Endothelial cell of umbilical vein (primary cell): ENCODE measurements around the gene CHD6. TPM values are rescaled to one million over a fixed set of nuclear protein-coding genes. Genes with fewer than 3 reads are reported as not detected.

ENCODE experiments used
- BruUV-seq: library from RNA; stranded (reverse); fragments of 400-500 nt; replicated peaks from 2 replicates; lab custom pipeline; 2021; lab: Mats Ljungman, UMichigan
- CTCF ChIA-PET: fragments of 300-600, 350-600 bp; sonication (Branson Sonifier 250); formaldehyde crosslinking; loops from one replicate; lab custom pipeline; 2021; ENCODE audit warnings: antibody characterized with exemption, inconsistent platforms; lab: Charles Lee
- POLR2A ChIA-PET: fragments of 300-600, 350-600 bp; sonication (Branson Sonifier 250); formaldehyde crosslinking; loops from one replicate; lab custom pipeline; 2021; ENCODE audit warnings: antibody characterized with exemption, inconsistent platforms; lab: Charles Lee
- DNase-seq: peaks from one replicate; pipeline ENCODE4 v3.0.0-alpha.2; 2011; ENCODE audit warnings: low read depth, low spot score
- FAIRE-seq: peaks from 2 replicates; lab custom pipeline; 2011; peaks lifted over from hg19 to GRCh38; lab: Jason Lieb, UNC
- H2AFZ ChIP-seq: 2 replicates; pipeline ENCODE4 v1.6.0; 2012; ENCODE audit warnings: low read depth, low read length, control low read depth, inconsistent platforms
- H3K27ac ChIP-seq: 2 replicates; pipeline ENCODE4 v1.5.1; 2011; ENCODE audit warnings: low read depth, mild to moderate bottlenecking, control low read depth, low read length, moderate library complexity; ENCODE audit not compliant: insufficient read depth
- H3K27me3 ChIP-seq, 2 experiments: 2 replicates each; pipeline versions ENCODE4 v1.6.0 to v1.6.1; 2011; ENCODE audit warnings: low read length in 2 of 2, mixed read lengths in 1 of 2; ENCODE audit not compliant: control insufficient read depth in 2 of 2, insufficient read depth in 2 of 2
- H3K36me3 ChIP-seq, 2 experiments: 2 replicates in 1 of 2; 3 replicates in 1 of 2; pipeline ENCODE4 v1.5.1; 2011; ENCODE audit warnings: low read length in 2 of 2, mild to moderate bottlenecking in 1 of 2, moderate library complexity in 1 of 2; ENCODE audit not compliant: control insufficient read depth in 2 of 2, insufficient read depth in 2 of 2; ENCODE audit errors: extremely low read depth in 1 of 2
- H3K4me1 ChIP-seq: 3 replicates; pipeline ENCODE4 v1.5.1; 2011; ENCODE audit warnings: mild to moderate bottlenecking, low read length; ENCODE audit not compliant: control insufficient read depth, insufficient read depth; ENCODE audit errors: extremely low read depth
- H3K4me2 ChIP-seq: 2 replicates; pipeline ENCODE4 v1.6.1; 2011; ENCODE audit warnings: low read length, control low read depth, mixed read lengths; ENCODE audit not compliant: insufficient read depth
- H3K4me3 ChIP-seq, 3 experiments: fragments of 200-600 bp in 1 of 3; sonication (generic), shearing (Covaris generic) in 1 of 3; replicated peaks in 1 of 3; 2 replicates each; pipeline ENCODE4 v1.5.1; 2011 to 2016; ENCODE audit warnings: control low read depth in 3 of 3, low read length in 3 of 3, mild to moderate bottlenecking in 2 of 3, inconsistent platforms in 1 of 3, low read depth in 1 of 3, moderate library complexity in 1 of 3; ENCODE audit not compliant: insufficient read depth in 1 of 3
- H3K79me2 ChIP-seq: 2 replicates; pipeline ENCODE4 v1.6.0; 2012; ENCODE audit warnings: low read length, inconsistent platforms; ENCODE audit not compliant: control insufficient read depth, insufficient read depth
- H3K9ac ChIP-seq: replicated peaks from 2 replicates; pipeline ENCODE3; 2011; ENCODE audit warnings: low read length, control low read depth; ENCODE audit not compliant: insufficient read depth; ENCODE audit errors: extremely low read depth
- H3K9me1 ChIP-seq: replicated peaks from 3 replicates; pipeline ENCODE4 v1.6.0; 2011; ENCODE audit warnings: mild to moderate bottlenecking, low read length; ENCODE audit not compliant: control insufficient read depth, insufficient read depth; ENCODE audit errors: extremely low read depth
- H3K9me3 ChIP-seq: replicated peaks from 2 replicates; pipeline ENCODE4 v1.5.1; 2012; ENCODE audit warnings: low read length, inconsistent platforms; ENCODE audit not compliant: control insufficient read depth, insufficient read depth
- H4K20me1 ChIP-seq: replicated peaks from 2 replicates; pipeline ENCODE3; 2011; ENCODE audit warnings: mild to moderate bottlenecking, low read length; ENCODE audit not compliant: control insufficient read depth, insufficient read depth; ENCODE audit errors: extremely low read depth
- CTCF ChIP-seq, 2 donors: IDR thresholded peaks; 1 replicate in 1 of 2; 2 replicates in 1 of 2; pipeline ENCODE4 v1.5.1; 2011; ENCODE audit warnings: low read length in 2 of 2, mild to moderate bottlenecking in 2 of 2, moderate library complexity in 2 of 2, control low read depth in 1 of 2, inconsistent platforms in 1 of 2, low read depth in 1 of 2; ENCODE audit not compliant: insufficient read depth in 1 of 2; ENCODE audit errors: extremely low read depth in 1 of 2
- EZH2 ChIP-seq: IDR thresholded peaks from 2 replicates; pipeline ENCODE4 v1.6.1; 2012; ENCODE audit warnings: borderline replicate concordance, low read depth, mild to moderate bottlenecking, moderate library complexity, low read length, inconsistent platforms; ENCODE audit not compliant: severe bottlenecking
- FOS ChIP-seq: IDR thresholded peaks from 2 replicates; pipeline ENCODE4 v1.6.1; 2011; ENCODE audit warnings: mild to moderate bottlenecking, low read length, moderate library complexity, borderline replicate concordance; ENCODE audit not compliant: insufficient read depth
- GATA2 ChIP-seq: IDR thresholded peaks from 2 replicates; pipeline ENCODE4 v1.7.0; 2011; ENCODE audit warnings: low read depth, mild to moderate bottlenecking, moderate library complexity, mixed read lengths, low read length; ENCODE audit not compliant: insufficient read length, insufficient read depth
- JUN ChIP-seq: IDR thresholded peaks from 2 replicates; pipeline ENCODE4 v1.6.1; 2011; ENCODE audit warnings: borderline replicate concordance, low read depth; ENCODE audit not compliant: insufficient read length, insufficient read depth
- MAX ChIP-seq: IDR thresholded peaks from 2 replicates; pipeline ENCODE4 v1.6.1; 2011; ENCODE audit not compliant: insufficient read depth, insufficient read length
- MYC ChIP-seq: IDR thresholded peaks from one replicate; pipeline ENCODE4 v1.6.1; 2011; ENCODE audit warnings: mild to moderate bottlenecking, low read depth, low read length
- POLR2A ChIP-seq: IDR thresholded peaks from 2 replicates; pipeline ENCODE4 v1.6.1; 2012; ENCODE audit warnings: low read depth, mild to moderate bottlenecking, control low read depth, low read length
- POLR2AphosphoS5 ChIP-seq: IDR thresholded peaks from 2 replicates; pipeline ENCODE4 v1.6.1; 2012; ENCODE audit warnings: low read depth, mild to moderate bottlenecking, control low read depth, low read length, moderate library complexity; ENCODE audit not compliant: insufficient read depth
- dilution Hi-C: fragments of 300-500 bp; cut with MboI; formaldehyde crosslinking; loops from one replicate; pipeline ENCODE4 v1.15.0; 2019; ENCODE audit warnings: low sequenced_read_pairs; ENCODE audit not compliant: extremely low pct_ligation_motif_present
- intact Hi-C: fragments of 100-400 bp; cut with micrococcal nuclease; formaldehyde crosslinking; loops from one replicate; pipeline ENCODE4 v1.10.0; 2022
- polyA plus RNA-seq, 4 experiments: library from polyadenylated mRNA; depleted of rRNA in 3 of 4; stranded (reverse) in 3 of 4; unstranded in 1 of 4; fragments of >200 nt; gene quantifications; 2 replicates each; pipeline versions ENCODE4 v1.2.1 to v1.2.3, GENCODE V29; 2011 to 2012; ENCODE audit warnings: missing spikeins in 1 of 4
- total RNA-seq: library from RNA; stranded (reverse); gene quantifications from 2 replicates; pipeline ENCODE4 v1.2.3, GENCODE V29; 2021

Gene CHD6
- total and polyA plus RNA-seq, 2 donors (not counting 3 experiments of a cell fraction or from before 2014, with no cell fraction given): 7.2 to 33.7 TPM

- intact Hi-C loops: loop anchor here (1.0 kb wide), 5 partner anchors 71 to 443 kb away; partner anchors contain the start of gene LPIN3
- H2AFZ ChIP-seq: no peak overlapping the region
- no peak overlapping the region for H3K27ac ChIP-seq
- no peak for TF ChIP-seq MAX
- no peak for TF ChIP-seq EZH2
- peak; percentile 12 to 19 for TF ChIP-seq CTCF (IDR thresholded peaks at IDR 0.05; ENCODE audit: extremely low read depth in 1 of 2, insufficient read depth in 1 of 2, low read depth in 1 of 2, low read length in 2 of 2)
- FAIRE-seq (no peak), DNase-seq (peak; percentile 48)
- H4K20me1 ChIP-seq: no peaks in the 10 kb centered on the region
- no peaks in the 10 kb centered on the region for H3K9me3 ChIP-seq
- no TSS peak for BruUV-seq
- no peak overlapping the region for H3K4me2 ChIP-seq
- no peaks in the 10 kb centered on the region for H3K4me1 ChIP-seq
- CTCF ChIA-PET: interaction anchor here (0.7 to 3.2 kb wide), 28 partner anchors 9 to 316 kb away, joined by 3 to 52 read pairs (median 4); partner anchors contain the start of gene LPIN3
- H3K9me1 ChIP-seq: no peaks in the 10 kb centered on the region
- no peaks in the 10 kb centered on the region for H3K79me2 ChIP-seq
- no peaks in the 10 kb centered on the region for H3K27me3 ChIP-seq
- peaks cover 2 to 56% of the 10 kb centered on the region in 2 experiments for H3K36me3 ChIP-seq
- dilution Hi-C loops: no loop called here
- POLR2A ChIA-PET: no interaction called here
- H3K9ac ChIP-seq: no peak overlapping the region
- no peak overlapping the region for H3K4me3 ChIP-seq
Measured at GRCh38 chr20:41411391-41411847, 206.8 kb downstream of the CHD6 start.

- no peak overlapping the region for H3K9ac ChIP-seq
- no peaks in the 10 kb centered on the region for H4K20me1 ChIP-seq
- POLR2A ChIA-PET: interaction anchor here (0.5 kb wide), 1 partner anchor 267 kb away, joined by 3 read pairs; no protein-coding TSS in a partner anchor
- no peak for FAIRE-seq
- no peak overlapping the region for H3K4me2 ChIP-seq
- H2AFZ ChIP-seq: no peak overlapping the region
- H3K9me3 ChIP-seq: no peaks in the 10 kb centered on the region
- no TSS peak for BruUV-seq
- DNase-seq: peak; percentile 21
- no peaks in the 10 kb centered on the region for H3K9me1 ChIP-seq
- peaks cover 5 to 55% of the 10 kb centered on the region in 2 experiments for H3K36me3 ChIP-seq
- intact Hi-C loops (no loop called here), dilution Hi-C loops (no loop called here)
- no peaks in the 10 kb centered on the region for H3K4me1 ChIP-seq
- no peak overlapping the region for H3K27ac ChIP-seq
- TF ChIP-seq JUN (no peak), MAX (no peak), GATA2 (no peak), POLR2AphosphoS5 (no peak), CTCF (IDR thresholded peaks at IDR 0.05; ENCODE audit: extremely low read depth in 1 of 2, insufficient read depth in 1 of 2, low read depth in 1 of 2, low read length in 2 of 2) (no peak), MYC (no peak), POLR2A (no peak), FOS (no peak), EZH2 (no peak)
- no peak overlapping the region for H3K4me3 ChIP-seq
- H3K27me3 ChIP-seq: no peaks in the 10 kb centered on the region
- CTCF ChIA-PET: interaction anchor here (0.7 to 1.2 kb wide), 4 partner anchors 24 to 273 kb away, joined by 3 to 4 read pairs (median 3); no protein-coding TSS in a partner anchor
- H3K79me2 ChIP-seq: no peaks in the 10 kb centered on the region
Measured at GRCh38 chr20:41408986-41409385, 209.2 kb downstream of the CHD6 start.
